CD4-positive, alpha-beta T cell (primary cell): ENCODE measurements around the gene GAB1. TPM values are rescaled to one million over a fixed set of nuclear protein-coding genes. Genes with fewer than 3 reads are reported as not detected.

Experiments
- ATAC-seq: fragments of 200-7000 bp; cut with Tn5 transposase; one replicate; pipeline ENCODE4 v1.10.0; 2022; ENCODE audit warnings: mild to moderate bottlenecking; ENCODE audit not compliant: poor library complexity
- CTCF ChIA-PET: fragments of 350-600 bp; sonication (Branson Sonifier 250); formaldehyde crosslinking; loops from one replicate; lab custom pipeline; 2021; ENCODE audit warnings: antibody characterized with exemption, inconsistent platforms; lab: Charles Lee
- POLR2A ChIA-PET: fragments of 350-600 bp; sonication (Branson Sonifier 250); formaldehyde crosslinking; loops from one replicate; lab custom pipeline; 2021; ENCODE audit warnings: antibody characterized with exemption, inconsistent platforms; lab: Charles Lee
- DNase-seq, 14 experiments: peaks; one replicate each; pipeline ENCODE4 v3.0.0-alpha.2; 2013 to 2020; ENCODE audit warnings: mixed read lengths in 2 of 14
- H3K27ac ChIP-seq, 2 donors: one replicate each; pipeline versions ENCODE4 v1.5.1 to v1.7.0; 2013; ENCODE audit warnings: low read length in 2 of 2, low read depth in 1 of 2, mild to moderate bottlenecking in 1 of 2
- H3K27me3 ChIP-seq, 2 experiments: 1 replicate in 1 of 2; 2 replicates in 1 of 2; pipeline versions ENCODE4 v1.6.1 to v1.7.0; 2013; ENCODE audit warnings: low read length in 2 of 2, control low read depth in 1 of 2, mild to moderate bottlenecking in 1 of 2, moderate library complexity in 1 of 2; ENCODE audit not compliant: insufficient read depth in 2 of 2, control insufficient read depth in 1 of 2
- H3K36me3 ChIP-seq: one replicate; pipeline ENCODE4 v1.6.1; 2013; ENCODE audit warnings: low read length, control low read depth; ENCODE audit not compliant: insufficient read depth
- H3K4me1 ChIP-seq: one replicate; pipeline ENCODE4 v1.6.1; 2013; ENCODE audit warnings: low read length, control low read depth; ENCODE audit not compliant: insufficient read depth
- H3K4me3 ChIP-seq: one replicate; pipeline ENCODE4 v1.5.1; 2013; ENCODE audit warnings: mild to moderate bottlenecking, low read length, moderate library complexity
- H3K9me3 ChIP-seq, 2 experiments: 1 replicate in 1 of 2; 2 replicates in 1 of 2; pipeline versions ENCODE4 v1.6.1 to v1.7.0; 2013; ENCODE audit warnings: low read length in 2 of 2, mild to moderate bottlenecking in 2 of 2, control low read depth in 1 of 2, moderate library complexity in 1 of 2; ENCODE audit not compliant: control insufficient read depth in 1 of 2, insufficient read depth in 1 of 2
- H3K27ac Mint-ChIP-seq: one replicate; pipeline ENCODE4 v1.8.0; 2020; ENCODE audit warnings: mixed read lengths
- H3K27me3 Mint-ChIP-seq: one replicate; pipeline ENCODE4 v1.8.0; 2021; ENCODE audit warnings: mixed read lengths
- H3K36me3 Mint-ChIP-seq: one replicate; pipeline ENCODE4 v1.8.0; 2021; ENCODE audit warnings: low read depth, mixed read lengths
- H3K4me1 Mint-ChIP-seq: one replicate; pipeline ENCODE4 v1.8.0; 2021; ENCODE audit warnings: low read depth, mixed read lengths
- H3K4me3 Mint-ChIP-seq: one replicate; pipeline ENCODE4 v1.8.0; 2020; ENCODE audit warnings: mild to moderate bottlenecking, mixed read lengths
- H3K9me3 Mint-ChIP-seq: one replicate; pipeline ENCODE4 v1.8.0; 2020; ENCODE audit warnings: mixed read lengths
- intact Hi-C, 2 experiments: fragments of 100-400 bp; cut with DNase I in 1 of 2; cut with micrococcal nuclease in 1 of 2; formaldehyde crosslinking; loops; one replicate each; pipeline versions ENCODE4 v1.15.1 to v1.9.0; 2023 to 2025; cut with DNase I, micrococcal nuclease
- total RNA-seq, 174 experiments: library from RNA in 2 of 174; stranded (reverse) in 2 of 174; gene quantifications; one replicate each; pipeline ENCODE4 v1.2.3 and lab custom pipeline; 2021 to 2026
- TF ChIP-seq, protein P1 (sequence below): fragments of 200-600 bp; IDR thresholded peaks from one replicate; pipeline ENCODE4 v1.8.0; 2022; ENCODE audit warnings: antibody characterized with exemption, mild to moderate bottlenecking

GAB1 gene
- total RNA-seq, 2 experiments from 2014 or later: 0.27 to 0.64 TPM

DNA sequence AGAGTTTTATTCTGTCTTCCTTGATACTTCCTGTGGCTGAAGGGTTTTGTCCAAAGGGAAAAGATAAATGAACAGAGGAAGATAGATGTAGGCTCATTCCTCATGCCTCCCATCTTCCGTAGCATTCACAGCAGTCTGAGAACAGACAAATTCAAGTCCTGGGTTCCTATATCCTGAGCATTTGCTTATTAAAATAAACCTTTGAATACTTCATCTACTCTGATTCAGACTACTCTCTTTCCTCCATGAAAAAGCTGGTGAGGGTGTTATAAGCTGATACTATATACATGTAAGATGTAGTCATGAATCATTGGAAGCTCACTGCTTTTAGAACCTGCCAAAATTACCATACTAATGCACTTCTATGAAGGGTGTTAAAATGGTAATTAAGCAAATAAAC, 61.2 kb downstream of the GAB1 start:
- Mint-ChIP-seq H3K4me3 (no peak overlapping the region), H3K36me3 (no peaks in the 10 kb centered on the region), H3K4me1 (peaks cover under 1% of the 10 kb centered on the region), H3K27me3 (peaks cover 5% of the 10 kb centered on the region), H3K27ac (no peak overlapping the region), H3K9me3 (no peaks in the 10 kb centered on the region)
- H3K27me3 ChIP-seq: peaks cover 0 to 9% of the 10 kb centered on the region in 2 experiments
- H3K4me3 ChIP-seq: no peak overlapping the region
- ChIA-PET POLR2A (no interaction called here), CTCF (no interaction called here)
- no peak for ATAC-seq
- DNase-seq: no peak
- TF ChIP-seq, protein P1, sequence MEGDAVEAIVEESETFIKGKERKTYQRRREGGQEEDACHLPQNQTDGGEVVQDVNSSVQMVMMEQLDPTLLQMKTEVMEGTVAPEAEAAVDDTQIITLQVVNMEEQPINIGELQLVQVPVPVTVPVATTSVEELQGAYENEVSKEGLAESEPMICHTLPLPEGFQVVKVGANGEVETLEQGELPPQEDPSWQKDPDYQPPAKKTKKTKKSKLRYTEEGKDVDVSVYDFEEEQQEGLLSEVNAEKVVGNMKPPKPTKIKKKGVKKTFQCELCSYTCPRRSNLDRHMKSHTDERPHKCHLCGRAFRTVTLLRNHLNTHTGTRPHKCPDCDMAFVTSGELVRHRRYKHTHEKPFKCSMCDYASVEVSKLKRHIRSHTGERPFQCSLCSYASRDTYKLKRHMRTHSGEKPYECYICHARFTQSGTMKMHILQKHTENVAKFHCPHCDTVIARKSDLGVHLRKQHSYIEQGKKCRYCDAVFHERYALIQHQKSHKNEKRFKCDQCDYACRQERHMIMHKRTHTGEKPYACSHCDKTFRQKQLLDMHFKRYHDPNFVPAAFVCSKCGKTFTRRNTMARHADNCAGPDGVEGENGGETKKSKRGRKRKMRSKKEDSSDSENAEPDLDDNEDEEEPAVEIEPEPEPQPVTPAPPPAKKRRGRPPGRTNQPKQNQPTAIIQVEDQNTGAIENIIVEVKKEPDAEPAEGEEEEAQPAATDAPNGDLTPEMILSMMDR: no peak
- H3K9me3 ChIP-seq: no peaks in the 10 kb centered on the region
- no peak overlapping the region for H3K27ac ChIP-seq
- H3K36me3 ChIP-seq: no peaks in the 10 kb centered on the region
- intact Hi-C loops: loop anchor here in 1 of 2 experiments (2.0 kb wide), 1 partner anchor 115 kb away; the partner anchor contains the start of gene SMARCA5
- no peaks in the 10 kb centered on the region for H3K4me1 ChIP-seq

DNA sequence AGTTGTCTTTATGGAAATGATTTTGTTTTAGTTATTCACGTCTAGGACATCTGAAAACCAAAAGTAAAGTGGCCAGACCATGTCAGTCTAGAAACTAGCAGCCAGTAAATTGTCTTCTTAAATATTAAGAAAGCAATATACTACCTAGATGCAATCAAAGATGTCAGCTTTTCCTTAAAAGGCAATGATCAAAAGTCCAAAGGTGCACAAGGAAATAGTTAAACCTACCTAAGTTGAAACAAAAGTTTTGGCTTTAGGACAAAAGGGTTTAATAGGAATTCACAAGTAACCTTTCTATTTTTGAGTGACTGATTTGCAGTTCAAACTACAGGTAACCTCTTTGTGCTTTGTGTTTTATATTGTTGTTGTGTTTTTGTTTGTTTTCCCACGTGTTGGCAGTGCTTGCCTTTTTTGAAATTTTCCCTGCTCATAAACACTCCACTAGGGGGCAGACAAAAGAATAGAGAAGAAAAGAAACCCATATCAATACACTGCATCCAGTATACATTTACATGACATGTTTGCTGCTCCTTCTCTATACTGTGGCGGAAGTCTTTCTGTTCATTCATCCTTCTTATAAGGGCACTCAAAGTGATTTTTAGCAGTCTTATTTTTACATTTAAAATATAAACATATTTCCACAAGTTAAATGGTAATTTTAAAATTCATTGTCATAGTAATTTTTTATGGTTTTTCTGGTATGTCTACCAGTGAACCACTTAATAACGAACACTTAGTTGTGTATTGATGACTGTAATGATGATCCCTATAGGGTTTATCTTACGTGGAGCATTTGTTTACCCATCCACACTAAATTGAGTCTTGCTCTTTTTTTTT, 62.7 kb downstream of the GAB1 start:
- no peaks in the 10 kb centered on the region for H3K4me1 ChIP-seq
- intact Hi-C loops: loop anchor here in 1 of 2 experiments (2.0 kb wide), 1 partner anchor 113 kb away; the partner anchor contains the start of gene SMARCA5
- Mint-ChIP-seq H3K27me3 (peaks cover 5% of the 10 kb centered on the region), H3K4me1 (peaks cover 9% of the 10 kb centered on the region), H3K4me3 (no peak overlapping the region), H3K36me3 (no peaks in the 10 kb centered on the region), H3K27ac (no peak overlapping the region), H3K9me3 (no peaks in the 10 kb centered on the region)
- peak in 3 of 14 experiments; percentile 45 to 49 (median 47) for DNase-seq
- no peak for ATAC-seq
- CTCF ChIA-PET: no interaction called here
- POLR2A ChIA-PET: no interaction called here
- no peak overlapping the region for H3K27ac ChIP-seq
- TF ChIP-seq, protein P1: peak; percentile 69
- no peaks in the 10 kb centered on the region for H3K36me3 ChIP-seq
- peaks cover 0 to 9% of the 10 kb centered on the region in 2 experiments for H3K27me3 ChIP-seq
- H3K4me3 ChIP-seq: no peak overlapping the region
- no peaks in the 10 kb centered on the region for H3K9me3 ChIP-seq

DNA sequence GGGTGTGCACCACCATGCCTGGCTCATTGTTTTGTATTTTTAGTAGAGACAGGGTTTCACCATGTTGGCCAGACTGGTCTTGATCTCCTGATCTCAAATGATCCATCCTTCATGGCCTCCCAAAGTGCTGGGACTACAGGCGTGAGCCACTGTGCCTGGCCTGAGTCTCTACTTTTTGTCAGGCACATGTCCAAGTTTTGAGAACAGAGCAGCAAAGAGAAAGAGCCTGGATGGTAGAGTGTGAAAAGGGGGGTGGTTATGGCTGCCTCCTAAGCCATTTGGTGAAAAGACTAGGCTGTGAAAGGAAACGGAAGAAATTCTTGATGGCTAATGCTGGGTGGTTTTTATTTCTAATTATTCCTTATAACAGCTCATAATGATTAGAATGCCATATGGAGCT, 63.4 kb downstream of the GAB1 start:
- Histone ChIP-seq H3K4me3 (no peak overlapping the region), H3K9me3 (no peaks in the 10 kb centered on the region), H3K27ac (no peak overlapping the region), H3K36me3 (no peaks in the 10 kb centered on the region), H3K27me3 (peaks cover 0 to 9% of the 10 kb centered on the region in 2 experiments), H3K4me1 (no peaks in the 10 kb centered on the region)
- CTCF ChIA-PET: no interaction called here
- TF ChIP-seq, protein P1: no peak
- Mint-ChIP-seq H3K9me3 (no peaks in the 10 kb centered on the region), H3K27me3 (peaks cover 5% of the 10 kb centered on the region), H3K4me1 (peaks cover 12% of the 10 kb centered on the region), H3K27ac (no peak overlapping the region), H3K36me3 (no peaks in the 10 kb centered on the region), H3K4me3 (no peak overlapping the region)
- DNase-seq: no peak
- intact Hi-C loops: no loop called here
- no peak for ATAC-seq
- POLR2A ChIA-PET: no interaction called here
